HCT116 (cell line): ENCODE measurements around the gene SLC44A2. TPM values are rescaled to one million over a fixed set of nuclear protein-coding genes. Genes with fewer than 3 reads are reported as not detected.

Experiments
- ATAC-seq: fragments of 200-7000 bp; cut with Tn5 transposase; 2 replicates; pipeline ENCODE4 v1.9.1; 2020; ENCODE audit warnings: mild to moderate bottlenecking, moderate library complexity
- BruUV-seq: library from RNA; stranded (reverse); fragments of 400-500 nt; replicated peaks from 2 replicates; lab custom pipeline; 2021; lab: Mats Ljungman, UMichigan
- CTCF ChIA-PET: fragments of 300-600 bp; sonication (Branson Sonifier 250); formaldehyde crosslinking; loops from one replicate; lab custom pipeline; 2021; ENCODE audit warnings: antibody characterized with exemption; lab: Charles Lee
- POLR2A ChIA-PET: fragments of 300-600, 350-600 bp; sonication (Branson Sonifier 250); formaldehyde crosslinking; loops from one replicate; lab custom pipeline; 2021; ENCODE audit warnings: antibody characterized with exemption; lab: Charles Lee
- RAD21 ChIA-PET, 2 experiments: fragments of 300-600 bp; sonication (Branson Sonifier 250); formaldehyde crosslinking; loops; one replicate each; lab custom pipeline; 2023; ENCODE audit warnings: low total read pairs in 2 of 2; ENCODE audit not compliant: uncharacterized antibody in 2 of 2, unreplicated experiment in 2 of 2, low non-redundant PET in 1 of 2; lab: Charles Lee
- DNase-seq: peaks from one replicate; pipeline ENCODE4 v3.0.0-alpha.2; 2010; ENCODE audit warnings: low read depth, low spot score
- H2AFZ ChIP-seq: fragments of 200-600 bp; shearing (Covaris generic), sonication (generic); 2 replicates; pipeline ENCODE4 v1.6.1; 2017; ENCODE audit warnings: low read depth, mixed run types, mixed read lengths, antibody characterized with exemption, low read length; ENCODE audit not compliant: poor library complexity, severe bottlenecking
- H3K27ac ChIP-seq: 2 replicates; pipeline ENCODE4 v1.5.1; 2012; ENCODE audit warnings: low read depth, low read length
- H3K27me3 ChIP-seq: fragments of 200-600 bp; sonication (generic); 2 replicates; pipeline ENCODE4 v1.6.1; 2016; ENCODE audit warnings: mixed run types, low read length, mixed read lengths; ENCODE audit not compliant: insufficient read depth
- H3K36me3 ChIP-seq, 2 experiments: fragments of 200-500 bp in 1 of 2; fragments of 200-600 bp in 1 of 2; sonication (Bioruptor generic) in 1 of 2; sonication (generic) in 1 of 2; 2 replicates each; pipeline versions ENCODE4 v1.5.1 to v1.6.1; 2014 to 2016; ENCODE audit warnings: low read length in 2 of 2, inconsistent platforms in 1 of 2, mixed read lengths in 1 of 2, mixed run types in 1 of 2; ENCODE audit not compliant: insufficient read depth in 2 of 2, control insufficient read depth in 1 of 2
- H3K4me1 ChIP-seq, 2 experiments: fragments of 200-600 bp in 1 of 2; sonication (generic) in 1 of 2; 2 replicates each; pipeline versions ENCODE4 v1.5.1 to v1.6.1; 2012 to 2017; ENCODE audit warnings: low read length in 2 of 2, inconsistent platforms in 1 of 2, mild to moderate bottlenecking in 1 of 2, mixed read lengths in 1 of 2, mixed run types in 1 of 2, moderate library complexity in 1 of 2; ENCODE audit not compliant: insufficient read depth in 2 of 2, control insufficient read depth in 1 of 2
- H3K4me2 ChIP-seq: fragments of 200-600 bp; sonication (generic); 2 replicates; pipeline ENCODE4 v1.6.1; 2017; ENCODE audit warnings: mixed run types, low read length, mixed read lengths
- H3K4me3 ChIP-seq, 2 experiments: fragments of 200-600 bp in 1 of 2; sonication (generic) in 1 of 2; replicated peaks in 1 of 2; 2 replicates each; pipeline ENCODE4 v1.5.1; 2011 to 2016; ENCODE audit warnings: low read length in 2 of 2, control low read depth in 1 of 2, low read depth in 1 of 2, mild to moderate bottlenecking in 1 of 2, mixed read lengths in 1 of 2, mixed run types in 1 of 2
- H3K79me2 ChIP-seq: fragments of 200-600 bp; sonication (generic); 2 replicates; pipeline ENCODE4 v1.6.1; 2017; ENCODE audit warnings: mild to moderate bottlenecking, mixed run types, low read length, moderate library complexity, mixed read lengths; ENCODE audit not compliant: insufficient read depth
- H3K9ac ChIP-seq: fragments of 200-600 bp; sonication (generic); 2 replicates; pipeline ENCODE4 v1.6.1; 2016; ENCODE audit warnings: low read length, mixed read lengths
- H3K9me2 ChIP-seq: fragments of 200-600 bp; sonication (generic), shearing (Covaris generic); 2 replicates; pipeline ENCODE4 v1.6.1; 2017; ENCODE audit warnings: mixed run types, mild to moderate bottlenecking, moderate library complexity; ENCODE audit not compliant: insufficient read depth
- H3K9me3 ChIP-seq, 2 experiments: fragments of 200-500 bp in 1 of 2; fragments of 200-600 bp in 1 of 2; sonication (Bioruptor generic) in 1 of 2; sonication (generic) in 1 of 2; 2 replicates each; pipeline ENCODE4 v1.6.1; 2014 to 2017; ENCODE audit warnings: low read length in 2 of 2, mixed read lengths in 2 of 2, inconsistent platforms in 1 of 2, low read depth in 1 of 2, mild to moderate bottlenecking in 1 of 2, mixed run types in 1 of 2, moderate library complexity in 1 of 2; ENCODE audit not compliant: control insufficient read depth in 1 of 2, insufficient read depth in 1 of 2
- H4K20me1 ChIP-seq: fragments of 200-600 bp; sonication (generic), shearing (Covaris generic); 2 replicates; pipeline ENCODE4 v1.6.1; 2017; ENCODE audit warnings: mixed run types, mild to moderate bottlenecking, moderate library complexity; ENCODE audit not compliant: insufficient read depth
- EGR1 ChIP-seq: IDR thresholded peaks from 2 replicates; pipeline ENCODE4 v1.6.1; 2012; ENCODE audit warnings: low read depth
- ELF1 ChIP-seq: IDR thresholded peaks from 2 replicates; pipeline ENCODE4 v1.6.1; 2012; ENCODE audit warnings: low read depth, borderline replicate concordance
- EZH2 ChIP-seq: fragments of 200-600 bp; sonication (generic); IDR thresholded peaks from 2 replicates; pipeline ENCODE4 v1.6.1; 2017; ENCODE audit warnings: antibody characterized with exemption, mixed run types
- EZH2phosphoT487 ChIP-seq: fragments of 200-600 bp; IDR thresholded peaks from 2 replicates; pipeline ENCODE4 v1.6.1; 2018; ENCODE audit warnings: antibody characterized with exemption, borderline replicate concordance
- MAX ChIP-seq: IDR thresholded peaks from 2 replicates; pipeline ENCODE4 v1.6.1; 2012
- POLR2A ChIP-seq: IDR thresholded peaks from 2 replicates; pipeline ENCODE4 v1.7.0; 2011; ENCODE audit warnings: borderline replicate concordance; ENCODE audit not compliant: insufficient read depth, insufficient read length; ENCODE audit errors: extremely low read depth
- RAD21 ChIP-seq: IDR thresholded peaks from 2 replicates; pipeline ENCODE4 v1.6.1; 2012; ENCODE audit warnings: low read depth, mild to moderate bottlenecking
- SIN3A ChIP-seq: IDR thresholded peaks from 2 replicates; pipeline ENCODE4 v1.6.1; 2012; ENCODE audit warnings: low read depth
- ZBTB33 ChIP-seq: IDR thresholded peaks from 2 replicates; pipeline ENCODE4 v1.6.1; 2011; ENCODE audit warnings: mild to moderate bottlenecking, low read length, moderate library complexity; ENCODE audit not compliant: insufficient replicate concordance; ENCODE audit errors: extremely low read depth
- intact Hi-C: fragments of 100-400 bp; cut with micrococcal nuclease; formaldehyde crosslinking; loops from 2 replicates; pipeline ENCODE4 v1.10.0; 2022
- total RNA-seq: library from RNA; stranded (reverse); gene quantifications from one replicate; pipeline ENCODE4 v1.2.1, GENCODE V29; 2021; ENCODE audit not compliant: unreplicated experiment

SLC44A2 gene
- total RNA-seq, 1 experiment from 2014 or later, result 90.9 TPM

GRCh38 chr19:10685210-10685609, 59.9 kb downstream of the SLC44A2 start (continued):
- TF ChIP-seq RAD21, result no peak
- no peak for TF ChIP-seq EZH2phosphoT487
- no peak for TF ChIP-seq MAX
- no peak for TF ChIP-seq ZBTB33

GRCh38 chr19:10686193-10686592, 60.8 kb downstream of the SLC44A2 start:
- peaks cover 75 to 83% of the 10 kb centered on the region in 2 experiments for H3K36me3 ChIP-seq
- RAD21 ChIA-PET, result no interaction called here
- H3K9me2 ChIP-seq, result no peaks in the 10 kb centered on the region
- no peaks in the 10 kb centered on the region for H3K9me3 ChIP-seq
- TF ChIP-seq SIN3A (no peak), EGR1 (no peak), EZH2phosphoT487 (no peak), RAD21 (no peak), ELF1 (no peak), POLR2A (no peak), EZH2 (no peak)
- H2AFZ ChIP-seq, result no peak overlapping the region
- no peak for ATAC-seq
- H4K20me1 ChIP-seq, result peaks cover 9% of the 10 kb centered on the region; the same call in 1 of the 2 replicates
- DNase-seq, result no peak
- no peak overlapping the region for H3K9ac ChIP-seq
- H3K79me2 ChIP-seq, result peaks cover 77% of the 10 kb centered on the region
- no peak overlapping the region for H3K27ac ChIP-seq
- intact Hi-C loops, result no loop called here
- no peaks in the 10 kb centered on the region for H3K4me1 ChIP-seq
- H3K4me3 ChIP-seq, result no peak overlapping the region
- CTCF ChIA-PET, result interaction anchor here (0.6 kb wide), 1 partner anchor 109 kb away, joined by 3 read pairs; no protein-coding TSS in a partner anchor
- no peaks in the 10 kb centered on the region for H3K27me3 ChIP-seq
- BruUV-seq, result no TSS peak
- POLR2A ChIA-PET, result no interaction called here
- no peak overlapping the region for H3K4me2 ChIP-seq
